HG03354 (cell line): ENCODE results near the gene NUP214.
A peak's percentile ranks its signal among the peaks of the same experiment; 100 is the strongest.
"Not testable (repeated sequence)": the region's sequence is repeated elsewhere in the genome, so short reads cannot be mapped to it uniquely, and the experiment has no call there.

Experiments
- ATAC-seq: cut with Tn5 transposase; IDR thresholded peaks from one replicate; pipeline ENCODE4 v1.9.1; 2021; ENCODE audit warnings: mild to moderate bottlenecking; ENCODE audit not compliant: unreplicated experiment, poor library complexity, severe bottlenecking

Gene NUP214

DNA sequence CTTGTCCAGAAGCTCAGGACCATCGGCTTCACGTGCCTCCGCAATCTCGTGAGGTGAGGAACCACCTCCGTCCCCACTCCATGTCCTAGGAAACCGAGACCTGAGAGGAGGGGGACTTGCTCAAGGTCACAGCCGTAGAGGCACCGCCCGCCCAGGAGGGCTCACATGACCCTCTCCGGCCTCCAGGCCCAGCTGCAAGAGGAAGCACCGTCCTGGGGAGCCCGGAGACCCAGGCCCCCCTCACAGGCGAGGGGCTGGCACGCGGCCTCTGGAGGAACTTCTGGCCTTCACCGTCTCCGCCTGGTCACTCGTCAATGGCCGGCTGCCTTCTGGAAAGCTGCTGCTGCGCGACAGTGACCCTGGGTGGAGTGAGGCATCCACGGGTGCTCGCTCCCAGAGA is 126.7 kb downstream of the NUP214 start:
- ATAC-seq = no peak

DNA sequence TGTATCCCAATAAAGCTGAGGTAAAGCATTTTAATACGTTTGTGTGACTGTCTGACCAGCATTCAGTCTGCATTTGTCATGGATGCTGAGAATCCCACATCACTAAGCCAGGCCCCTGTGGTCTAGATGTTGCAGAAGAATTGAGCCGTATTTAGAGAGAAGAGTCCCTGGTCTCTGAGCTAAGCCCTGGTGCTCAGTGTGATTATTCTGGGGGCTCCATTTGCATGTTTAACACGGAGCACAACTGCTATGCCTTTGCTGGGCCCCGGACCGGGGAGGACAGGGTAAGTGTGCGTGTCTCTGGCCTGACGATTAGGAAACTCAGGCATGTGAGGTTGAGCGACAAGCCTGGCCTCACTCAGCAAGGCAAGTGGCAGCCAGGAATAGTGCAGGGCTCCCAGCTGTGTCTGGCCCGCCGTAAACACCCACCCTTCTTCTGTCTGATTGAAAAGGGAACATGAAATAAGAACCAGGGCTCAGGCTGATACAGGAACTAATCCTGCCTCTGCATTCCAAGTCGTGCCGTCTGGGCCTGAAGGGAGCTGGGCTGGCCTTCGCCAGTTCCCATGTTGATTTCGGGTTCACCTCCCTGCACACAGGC is 128.6 kb downstream of the NUP214 start:
- no peak for ATAC-seq

DNA sequence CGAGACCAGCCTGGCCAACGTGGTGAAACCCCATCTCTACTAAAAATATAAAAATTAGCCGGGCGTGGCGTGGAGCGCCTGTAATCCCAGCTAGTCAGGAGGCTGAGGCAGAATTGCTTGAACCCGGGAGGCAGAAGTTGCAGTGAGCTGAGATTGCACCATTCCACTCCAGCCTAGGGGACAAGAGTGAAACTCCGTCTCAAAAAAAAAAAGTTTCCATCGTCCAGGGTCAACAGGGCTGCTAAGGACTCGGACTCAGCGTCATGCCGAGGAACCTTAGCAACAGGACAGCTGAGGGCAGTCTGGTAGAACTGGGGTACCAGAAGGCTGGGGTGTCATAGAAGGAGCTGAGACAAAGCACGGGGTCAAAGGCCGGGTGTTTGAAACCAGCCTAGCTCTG is 129.2 kb downstream of the NUP214 start:
- no peak for ATAC-seq

DNA sequence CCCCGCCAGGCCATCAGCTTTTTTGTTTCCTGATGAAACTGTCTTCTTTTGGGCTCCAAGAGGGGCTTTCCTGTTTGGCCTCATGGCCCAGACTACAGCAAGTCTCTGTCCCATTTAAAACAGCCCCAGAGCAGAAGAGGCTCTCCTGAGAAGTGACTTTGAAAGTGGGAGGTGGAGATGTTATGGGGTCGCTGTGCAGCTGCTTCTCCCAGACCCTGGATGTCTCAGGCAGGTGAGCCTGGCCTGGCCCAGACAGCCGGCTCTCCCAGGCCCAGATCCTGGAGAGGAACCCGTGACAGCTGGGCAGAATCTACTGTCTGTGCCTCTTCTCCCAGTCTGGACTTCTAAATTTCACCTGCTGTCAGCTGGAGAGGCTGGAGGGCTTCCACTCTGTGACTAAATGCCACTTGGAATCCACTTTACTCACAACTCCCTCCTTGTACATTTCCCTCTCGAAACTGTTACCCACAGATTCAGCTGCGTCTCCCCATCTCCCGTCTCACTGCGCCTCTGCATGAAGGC is 130.4 kb downstream of the NUP214 start:
- no peak for ATAC-seq

DNA sequence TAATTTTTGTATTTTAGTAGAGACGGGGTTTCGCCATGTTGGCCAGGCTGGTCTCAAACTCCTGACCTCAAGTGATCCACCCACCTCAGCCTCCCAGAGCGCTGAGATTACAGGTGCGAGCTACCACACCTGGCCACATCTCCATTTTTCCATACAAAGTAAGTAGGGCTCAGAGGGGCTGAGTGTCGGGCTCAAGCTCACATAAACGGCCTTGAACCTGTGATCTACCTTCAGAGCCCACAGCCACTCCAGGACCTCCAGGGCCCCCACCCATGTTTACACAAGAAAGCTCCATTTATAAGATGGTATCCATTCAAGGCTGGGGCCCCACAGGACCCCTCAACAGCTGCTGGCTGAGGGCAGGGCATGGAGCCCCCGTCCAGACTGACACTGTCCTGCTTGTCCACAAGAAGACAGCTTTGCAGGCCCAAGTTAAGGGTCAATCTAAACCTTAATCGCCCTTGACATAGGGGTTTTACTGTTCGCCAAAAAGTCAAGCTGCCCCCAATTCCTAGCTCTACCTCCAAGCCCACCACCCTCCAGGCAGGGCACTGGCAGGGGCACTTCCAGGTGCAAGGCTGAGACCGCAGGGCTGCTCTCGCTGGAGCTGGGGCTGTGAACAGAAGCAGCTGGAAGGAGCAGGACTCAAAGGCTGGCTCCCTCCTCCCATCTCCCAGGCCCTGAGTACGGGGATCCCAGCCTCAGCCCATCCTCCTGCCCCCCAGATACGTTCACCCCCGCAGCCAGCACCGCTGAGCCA is 132.1 kb downstream of the NUP214 start:
- ATAC-seq = no peak

DNA sequence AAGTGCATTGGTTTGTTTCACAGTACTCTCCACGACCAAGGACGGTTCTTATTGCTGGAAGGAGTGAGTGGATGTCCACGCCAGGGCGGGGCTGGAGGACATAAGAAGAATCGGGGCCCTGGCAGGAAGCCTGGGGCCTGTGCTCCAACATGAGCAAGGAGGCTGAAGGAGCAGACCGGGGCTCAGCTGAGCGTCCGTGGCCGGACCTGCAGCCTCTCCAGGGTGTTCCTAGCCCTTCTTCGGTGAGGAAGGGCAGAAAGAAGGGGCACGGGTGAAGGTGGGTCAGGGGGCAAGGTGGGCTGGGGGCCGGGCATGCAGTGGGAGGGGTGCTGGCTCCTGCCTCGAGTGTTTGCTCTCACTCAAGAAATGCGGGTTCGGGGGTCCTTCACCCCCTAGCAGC is 132.8 kb downstream of the NUP214 start:
- ATAC-seq = no peak

DNA sequence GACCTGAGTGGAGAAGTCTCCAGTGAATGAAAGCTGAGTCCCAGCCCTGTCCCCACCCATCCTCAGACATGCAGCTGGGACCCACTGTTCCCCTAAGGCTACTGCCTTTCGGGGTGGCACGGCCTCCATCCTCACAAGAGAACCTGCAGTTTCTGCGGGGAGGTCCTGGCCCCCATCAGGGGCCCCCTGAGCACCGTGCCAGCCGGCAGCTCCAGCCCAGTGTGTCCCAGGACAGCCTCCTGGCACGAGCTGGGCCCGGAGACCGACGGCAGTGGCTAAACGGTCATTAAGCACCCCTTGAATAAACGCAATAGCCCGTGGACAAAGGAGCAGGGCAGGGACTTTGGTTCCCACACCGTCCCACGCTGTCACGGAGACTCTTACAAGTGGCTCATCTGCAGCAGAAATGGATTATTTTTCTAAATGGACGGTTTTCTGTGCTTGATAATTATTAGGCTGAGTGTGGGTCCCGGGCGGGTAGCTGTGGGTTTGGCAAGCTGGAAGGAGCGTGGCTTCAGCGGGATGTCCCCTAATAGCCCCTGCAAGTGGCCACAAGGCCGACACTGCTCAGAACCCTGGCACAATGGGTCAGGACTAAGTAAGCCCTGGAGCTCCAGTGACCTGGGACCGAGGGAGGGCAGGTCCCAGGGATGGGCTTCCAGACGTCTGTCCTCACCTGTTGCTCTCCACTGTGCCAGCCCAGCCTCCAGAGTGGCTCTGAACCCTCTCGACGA is 133.5 kb downstream of the NUP214 start:
- no peak for ATAC-seq

DNA sequence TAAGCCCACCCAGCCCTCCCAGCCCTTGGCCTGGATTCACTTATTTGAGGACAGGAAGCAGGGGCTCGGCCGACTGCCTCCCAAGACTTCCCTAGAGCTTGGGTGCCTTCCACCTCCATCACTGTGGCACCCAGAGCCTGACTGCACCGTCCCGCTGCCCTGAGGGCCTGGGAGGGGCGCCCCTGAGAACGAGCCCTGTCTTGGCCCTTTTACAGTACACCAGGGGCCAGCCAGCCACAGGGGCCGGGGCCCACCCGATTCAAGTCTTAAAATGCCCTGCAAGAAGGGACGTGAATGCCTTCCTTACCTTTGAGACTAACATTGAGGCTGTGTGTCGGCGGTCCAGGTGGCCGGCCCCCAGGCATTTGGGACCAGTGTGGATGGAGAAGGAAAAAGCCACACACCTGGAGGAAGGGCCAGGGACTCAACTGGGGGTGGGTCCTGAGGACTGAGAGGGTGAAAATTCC is 134.1 kb downstream of the NUP214 start:
- ATAC-seq = no peak

DNA sequence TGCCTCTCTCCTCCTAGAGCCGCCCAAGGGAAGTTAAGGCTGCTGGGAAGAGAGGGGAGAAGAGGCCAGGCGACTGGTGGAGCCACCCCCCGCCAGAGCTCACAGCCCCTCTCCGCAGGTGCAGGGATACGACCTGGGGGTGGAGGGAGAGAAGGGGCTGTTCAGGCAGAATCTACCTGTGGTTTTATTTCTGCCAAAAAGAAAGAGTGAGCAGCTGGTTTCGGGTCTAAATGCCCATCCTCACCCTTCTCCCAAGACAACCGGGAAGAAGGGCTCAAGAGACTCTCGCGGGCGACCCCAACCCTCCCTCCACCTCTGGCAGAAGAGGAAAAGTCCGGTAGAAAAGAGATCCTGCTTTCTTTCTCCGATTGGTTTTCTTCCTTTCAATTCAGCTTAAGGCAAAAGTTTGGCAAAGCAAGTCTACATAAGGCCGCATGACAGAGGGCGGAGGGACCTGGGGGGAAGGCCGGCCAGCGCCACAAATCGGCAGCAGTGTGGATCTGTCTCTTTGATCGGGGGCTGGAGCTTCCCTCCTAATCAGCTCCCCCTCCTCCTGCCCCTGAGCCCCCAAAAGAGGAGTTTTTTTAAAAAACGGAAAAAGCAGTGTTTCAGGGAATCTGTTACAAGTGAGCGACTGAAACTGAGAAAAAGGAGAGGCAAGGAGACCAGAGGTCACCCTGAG is 134.7 kb downstream of the NUP214 start:
- ATAC-seq = no peak

DNA sequence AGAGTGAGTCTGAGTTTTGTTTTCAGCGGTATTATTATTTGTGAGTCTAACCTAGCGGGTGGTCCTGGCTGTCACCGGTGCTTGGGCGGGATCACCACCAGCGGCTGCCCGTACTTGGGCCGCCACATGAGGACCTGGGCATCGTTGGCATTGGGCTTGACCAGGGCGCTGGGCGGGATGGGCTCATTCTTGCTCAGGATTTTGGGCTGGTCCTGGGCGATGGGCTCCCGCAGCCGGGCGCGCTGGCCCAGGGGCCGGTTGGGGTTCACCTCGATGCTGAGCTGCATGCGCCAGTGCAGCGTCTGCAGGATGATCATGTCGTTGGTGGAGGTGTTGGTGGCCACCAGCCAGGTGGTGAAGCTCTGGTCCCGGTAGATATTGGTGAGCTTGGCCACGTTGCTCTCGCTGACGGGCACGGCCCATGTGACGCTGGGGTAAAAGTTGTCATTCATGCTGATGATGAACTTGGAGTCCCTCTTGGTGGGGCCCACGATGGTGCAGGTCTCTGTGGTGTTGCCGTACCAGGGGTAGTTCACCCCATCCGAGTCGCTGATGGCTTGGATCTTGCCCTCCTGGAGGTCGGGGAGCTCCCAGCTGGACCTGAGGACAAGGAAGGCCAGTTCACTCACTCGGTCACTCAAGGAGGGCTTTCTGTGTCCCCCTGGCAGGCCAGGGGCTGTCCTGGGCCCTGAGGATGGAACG is 135.5 kb downstream of the NUP214 start:
- no peak for ATAC-seq

DNA sequence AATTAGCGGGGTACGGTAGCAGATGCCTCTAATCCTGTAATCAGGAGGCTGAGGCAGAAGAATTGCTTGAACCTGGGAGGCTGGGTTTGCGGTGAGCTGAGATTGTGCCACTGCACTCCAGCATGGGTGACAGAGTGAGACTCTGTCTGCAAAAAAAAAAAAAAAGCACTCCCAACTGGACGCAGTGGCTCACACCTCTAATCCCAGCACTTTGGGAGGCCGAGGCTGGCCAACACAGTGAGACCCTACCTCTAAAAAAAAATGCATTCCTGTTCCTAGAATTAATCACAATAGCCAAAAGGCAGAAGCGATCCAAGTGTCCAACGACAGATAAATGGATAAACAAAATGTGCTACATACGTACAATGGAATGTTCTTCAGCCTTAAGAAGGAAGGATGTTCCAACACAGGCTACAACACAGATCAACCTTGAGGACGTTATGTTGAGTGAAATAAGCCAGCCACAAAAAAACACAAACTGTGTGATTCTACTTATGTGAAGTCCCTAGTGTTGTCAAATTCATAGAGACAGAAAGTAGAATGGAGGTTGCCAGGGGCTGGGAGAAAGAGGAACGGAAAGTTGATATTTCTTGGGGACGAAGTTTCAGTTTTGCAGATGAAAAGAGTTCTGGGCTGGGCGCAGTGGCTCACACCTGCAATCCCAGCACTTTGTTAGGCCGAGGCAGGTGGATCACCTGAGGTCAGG is 137.1 kb downstream of the NUP214 start:
- ATAC-seq = peak; percentile 59

DNA sequence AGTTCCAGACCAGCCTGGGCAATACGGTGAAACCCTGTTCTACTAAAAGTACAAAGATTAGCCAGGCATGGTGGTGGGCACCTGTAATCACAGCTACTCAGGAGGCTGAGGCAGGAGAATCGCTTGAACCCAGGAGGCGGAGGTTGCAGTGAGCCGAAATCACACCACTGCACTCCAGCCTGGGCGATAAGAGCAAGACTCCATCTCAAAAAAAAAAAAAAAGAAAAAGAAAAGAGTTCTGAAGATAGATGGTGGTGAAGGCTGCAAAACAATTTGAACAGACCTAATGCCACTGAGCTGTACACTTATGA is 137.6 kb downstream of the NUP214 start:
- ATAC-seq = not testable (repeated sequence)

DNA sequence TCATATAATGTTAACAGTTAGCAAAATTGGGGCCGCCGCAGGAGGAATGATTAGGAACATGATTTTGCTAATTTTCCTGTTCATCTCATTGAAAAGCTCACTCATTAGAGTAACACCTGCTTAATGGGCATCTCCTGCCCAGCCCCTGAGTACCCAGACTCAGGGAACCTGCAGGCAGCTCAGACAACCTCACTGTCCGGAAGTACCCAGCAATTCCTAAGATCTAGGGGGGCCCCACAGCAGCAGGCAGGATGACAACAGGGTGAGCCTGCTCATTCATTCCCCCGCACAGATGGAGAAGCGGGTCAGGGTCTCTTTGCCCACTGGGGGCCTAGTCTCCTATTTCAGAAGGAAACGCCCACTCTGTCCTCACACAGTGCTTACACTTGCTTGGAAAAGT is 138.3 kb downstream of the NUP214 start:
- ATAC-seq = no peak

DNA sequence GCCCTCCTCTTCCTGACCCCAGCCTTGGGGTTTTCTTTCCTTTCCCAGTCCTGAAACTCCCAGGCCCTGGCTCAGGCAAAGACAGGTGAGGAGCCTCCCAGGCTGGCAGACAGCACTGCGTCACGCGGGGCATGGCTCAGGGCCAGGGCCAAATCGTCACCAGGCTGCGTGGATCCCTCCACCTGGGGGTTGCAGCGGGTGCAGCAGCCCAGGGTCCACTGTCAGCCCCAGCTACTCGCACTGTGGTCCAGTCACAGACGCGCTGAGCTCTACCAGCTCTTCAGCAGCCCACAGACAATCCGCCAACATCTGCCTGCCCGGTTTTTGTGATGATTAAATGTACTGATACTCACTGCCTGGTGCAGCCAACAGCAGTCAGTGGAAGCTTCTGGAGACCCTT is 138.8 kb downstream of the NUP214 start:
- no peak for ATAC-seq

DNA sequence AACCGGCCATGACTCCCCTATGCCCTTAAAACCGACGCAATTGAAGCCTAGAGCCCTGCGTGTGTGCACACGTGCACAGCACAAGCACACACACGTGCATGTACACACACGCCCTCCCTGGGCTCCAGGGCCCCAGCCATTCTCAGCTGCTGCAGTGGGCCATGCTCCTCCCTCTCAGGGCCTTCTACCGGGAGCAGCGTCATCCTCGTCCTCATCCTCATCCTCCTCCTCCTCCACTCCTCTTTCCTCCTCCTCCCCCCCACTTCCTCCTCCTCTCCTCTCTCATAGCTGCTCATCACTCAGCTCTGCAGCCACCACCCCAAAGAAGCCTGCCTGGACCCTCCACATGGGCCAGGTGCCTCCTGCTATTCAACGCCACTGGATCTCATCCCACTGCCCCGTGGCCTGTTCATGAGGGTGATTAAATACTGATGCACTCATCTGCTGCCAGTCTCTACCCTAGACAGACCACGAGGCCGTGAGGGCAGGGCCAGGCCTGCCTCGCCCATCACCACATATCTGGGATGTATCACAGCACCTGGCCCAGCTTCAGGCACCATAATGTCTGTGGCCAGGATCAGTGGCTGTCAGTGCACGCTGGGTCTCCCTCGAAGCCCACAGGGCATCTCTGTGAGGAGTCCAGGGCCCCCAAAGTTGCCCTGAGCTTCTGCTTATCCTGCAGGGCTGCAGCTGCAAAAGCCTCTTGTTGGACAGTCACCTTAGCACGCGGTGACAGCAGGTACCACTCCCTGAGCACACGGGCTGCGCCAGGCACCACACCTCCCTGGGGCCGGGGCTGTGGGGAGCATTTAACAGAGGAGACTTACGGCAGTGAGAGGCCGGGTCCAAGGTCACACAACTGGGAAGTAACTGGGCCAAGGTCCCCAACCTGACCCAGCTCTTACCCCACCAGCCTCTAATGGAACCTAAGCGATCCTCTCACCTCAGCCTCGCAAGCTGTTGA is 141.2 kb downstream of the NUP214 start:
- no peak for ATAC-seq

DNA sequence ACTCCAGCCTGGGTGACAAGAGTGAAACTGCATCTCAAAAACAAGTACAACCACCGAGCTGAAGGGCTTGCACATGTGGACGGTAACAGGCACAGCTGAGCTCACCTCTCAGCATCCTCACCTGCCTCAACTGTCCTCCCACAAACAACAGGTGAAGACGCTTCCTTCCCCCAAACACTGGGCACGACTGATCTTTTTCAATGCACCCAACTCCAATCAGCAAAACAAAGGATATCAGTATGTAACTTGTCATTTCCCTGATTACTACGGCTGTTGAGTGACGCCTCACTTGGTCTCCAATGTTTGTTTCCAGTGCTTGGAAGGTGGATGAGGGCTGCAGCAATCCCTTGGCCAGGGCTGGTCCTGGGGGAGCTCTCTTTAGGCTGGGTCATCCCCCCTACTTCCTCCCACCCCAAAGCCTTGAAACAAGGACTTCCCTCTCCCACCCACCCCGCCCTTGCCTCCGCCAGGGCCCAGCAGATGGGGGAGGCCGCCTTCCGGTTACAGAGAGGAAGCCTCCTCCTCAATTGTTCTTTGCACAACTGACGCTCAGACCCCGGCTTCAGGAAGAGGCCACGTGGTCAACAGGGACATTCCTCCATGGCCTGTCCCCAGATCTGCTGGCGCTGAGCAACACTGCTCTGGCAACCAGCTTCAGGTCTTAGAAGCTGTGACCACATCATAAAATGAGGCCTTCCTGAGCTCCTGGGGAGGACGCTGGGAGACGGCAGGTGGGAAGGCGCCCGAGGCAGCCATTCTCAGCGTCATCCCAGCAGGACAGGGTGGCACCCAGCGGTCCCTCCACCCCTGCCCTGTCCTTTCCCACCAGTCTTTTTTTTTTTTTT is 145.0 kb downstream of the NUP214 start:
- ATAC-seq = no peak

DNA sequence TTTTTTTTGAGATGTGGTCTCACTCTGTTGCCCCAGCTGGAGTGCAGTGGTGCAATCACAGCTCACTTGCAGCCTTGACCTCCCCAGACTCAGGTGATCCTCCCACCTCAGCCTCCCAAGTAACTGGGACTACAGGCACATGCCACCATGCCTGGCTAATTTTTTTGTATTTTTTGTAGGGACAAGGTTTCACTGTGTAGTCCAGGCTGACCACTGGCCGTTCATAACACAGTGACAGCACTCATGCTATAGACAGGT is 145.6 kb downstream of the NUP214 start:
- not testable (repeated sequence) for ATAC-seq
